A549 treated with RU486 at 1 μM for 4 hours (cell line): ENCODE data around the gene ZSCAN31. TPM values are rescaled to one million over a fixed set of nuclear protein-coding genes. Genes with fewer than 3 reads are reported as not detected.

Experiments used
- total RNA-seq: library from RNA; stranded (reverse); fragments of 200-300 nt; extraction: Qiagen RNA extraction; gene quantifications from 5 replicates; pipeline ENCODE4 v1.2.3, GENCODE V29; 2022; ENCODE audit warnings: low read depth

The ZSCAN31 gene
- 1.4 to 3.2 TPM (median 2.4 TPM) in 5 replicates for total RNA-seq

GRCh38 chr6:28335564-28336283 is at the start of gene ZSCAN31:
Gene ZSCAN31, minus strand, starts transcription at chr6:28336148. Its CDS starts 6,465 bp downstream, at chr6:28329683.

GRCh38 chr6:28349892-28350737 is 14.2 kb upstream of the ZSCAN31 start, which contains the start of gene ZKSCAN3:
Gene ZKSCAN3, plus strand, starts transcription at chr6:28349947. Its CDS starts 9,640 bp downstream, at chr6:28359587.

GRCh38 chr6:28281288-28282064 is 54.5 kb downstream of the ZSCAN31 start, which contains the start of gene PGBD1:
Gene PGBD1, plus strand, starts transcription at chr6:28281572. Its CDS starts 2,242 bp downstream, at chr6:28283814.

Other genes with a start within 250 kb of the ZSCAN31 start
- gene ZSCAN16, start 211.5 kb downstream of the ZSCAN31 start, total RNA-seq: 4.0 to 5.2 TPM (median 4.9 TPM) in 5 replicates
- gene ZKSCAN8, start 194.3 kb downstream of the ZSCAN31 start, total RNA-seq: 2.5 to 5.8 TPM (median 5.6 TPM) in 5 replicates
- gene ZSCAN9, start 110.9 kb downstream of the ZSCAN31 start, total RNA-seq: 5.2 to 8.8 TPM (median 7.4 TPM) in 5 replicates
- gene ZKSCAN4, start 83.9 kb downstream of the ZSCAN31 start, total RNA-seq: 2.1 to 3.1 TPM (median 2.6 TPM) in 5 replicates
- gene NKAPL, start 76.9 kb downstream of the ZSCAN31 start, total RNA-seq: not detected in 5 replicates
- 4.4 to 7.3 TPM (median 5.3 TPM) in 5 replicates for gene ZSCAN26, start 69.0 kb downstream of the ZSCAN31 start, total RNA-seq
- gene PGBD1, start 54.6 kb downstream of the ZSCAN31 start, total RNA-seq: 4.2 to 5.6 TPM (median 4.9 TPM) in 5 replicates
- gene ZKSCAN3, start 13.8 kb upstream of the ZSCAN31 start, total RNA-seq: 1.3 to 1.9 TPM (median 1.6 TPM) in 5 replicates
- gene ZSCAN12, start 63.6 kb upstream of the ZSCAN31 start, total RNA-seq: 1.2 to 2.0 TPM (median 1.6 TPM) in 5 replicates
- gene ZSCAN23, start 107.3 kb upstream of the ZSCAN31 start, total RNA-seq: not detected in 5 replicates
- gene GPX6, start 179.6 kb upstream of the ZSCAN31 start, total RNA-seq: not detected in 5 replicates
- not detected in 5 replicates for gene GPX5, start 189.7 kb upstream of the ZSCAN31 start, total RNA-seq